Lower leg skin (tissue), 3 donors: ENCODE data around the gene COL18A1.

Experiments
- POLR2A ChIP-seq, 2 donors: fragments of 450-650 bp; IDR thresholded peaks; one replicate each; pipeline ENCODE4 v1.6.1; 2016 to 2017; ENCODE audit warnings: antibody characterized with exemption in 2 of 2, mild to moderate bottlenecking in 1 of 2, moderate library complexity in 1 of 2
- TF ChIP-seq, protein P1 (sequence below), 3 donors: fragments of 450-650 bp; IDR thresholded peaks; one replicate each; pipeline ENCODE4 v1.5.1; 2016; ENCODE audit warnings: antibody characterized with exemption in 3 of 3, mild to moderate bottlenecking in 3 of 3, moderate library complexity in 2 of 3

DNA sequence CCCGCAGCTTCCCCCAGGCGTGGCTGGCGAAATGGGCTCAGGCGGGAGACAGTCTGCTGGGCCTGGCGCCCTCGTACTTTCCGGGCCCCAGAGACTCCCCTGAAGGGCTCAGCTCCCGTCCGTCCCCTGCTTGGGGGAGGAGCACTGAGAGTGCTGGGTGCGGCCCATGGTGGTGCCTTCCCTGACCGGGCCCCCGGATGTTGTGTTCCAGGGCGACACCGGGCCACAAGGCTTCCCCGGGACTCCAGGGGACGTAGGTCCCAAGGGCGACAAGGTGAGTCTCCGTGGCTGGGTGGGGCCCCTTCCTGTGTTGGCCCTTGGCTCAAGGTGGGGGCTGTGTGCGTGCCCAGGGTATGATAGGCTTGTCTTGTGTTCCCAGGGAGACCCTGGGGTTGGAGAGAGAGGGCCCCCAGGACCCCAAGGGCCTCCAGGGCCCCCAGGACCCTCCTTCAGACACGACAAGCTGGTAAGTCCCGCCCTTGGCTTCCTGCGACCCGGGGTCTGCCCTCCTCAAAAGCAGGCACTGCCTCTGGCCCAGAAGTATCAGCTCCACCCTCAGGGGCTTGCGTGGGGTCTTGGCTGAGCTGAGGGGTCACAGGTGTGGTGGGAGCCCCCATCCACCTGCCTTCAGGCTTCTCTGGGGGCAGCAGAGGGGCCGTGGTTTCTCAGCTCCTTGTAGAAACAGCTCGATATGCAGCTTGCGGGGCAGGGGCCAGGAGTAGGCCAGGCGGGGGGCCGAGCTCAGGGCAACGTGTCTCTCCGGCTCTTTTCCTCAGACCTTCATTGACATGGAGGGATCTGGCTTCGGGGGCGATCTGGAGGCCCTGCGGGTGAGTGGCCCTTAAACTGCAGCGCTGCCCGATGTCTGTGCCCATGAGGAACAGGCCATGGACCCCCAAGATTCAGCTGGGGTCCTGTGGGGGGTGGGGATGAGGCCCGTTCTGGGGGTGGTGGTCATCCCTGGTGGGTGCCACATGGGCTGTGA lies 75.0 kb downstream of the COL18A1 start:
- TF ChIP-seq, protein P1, sequence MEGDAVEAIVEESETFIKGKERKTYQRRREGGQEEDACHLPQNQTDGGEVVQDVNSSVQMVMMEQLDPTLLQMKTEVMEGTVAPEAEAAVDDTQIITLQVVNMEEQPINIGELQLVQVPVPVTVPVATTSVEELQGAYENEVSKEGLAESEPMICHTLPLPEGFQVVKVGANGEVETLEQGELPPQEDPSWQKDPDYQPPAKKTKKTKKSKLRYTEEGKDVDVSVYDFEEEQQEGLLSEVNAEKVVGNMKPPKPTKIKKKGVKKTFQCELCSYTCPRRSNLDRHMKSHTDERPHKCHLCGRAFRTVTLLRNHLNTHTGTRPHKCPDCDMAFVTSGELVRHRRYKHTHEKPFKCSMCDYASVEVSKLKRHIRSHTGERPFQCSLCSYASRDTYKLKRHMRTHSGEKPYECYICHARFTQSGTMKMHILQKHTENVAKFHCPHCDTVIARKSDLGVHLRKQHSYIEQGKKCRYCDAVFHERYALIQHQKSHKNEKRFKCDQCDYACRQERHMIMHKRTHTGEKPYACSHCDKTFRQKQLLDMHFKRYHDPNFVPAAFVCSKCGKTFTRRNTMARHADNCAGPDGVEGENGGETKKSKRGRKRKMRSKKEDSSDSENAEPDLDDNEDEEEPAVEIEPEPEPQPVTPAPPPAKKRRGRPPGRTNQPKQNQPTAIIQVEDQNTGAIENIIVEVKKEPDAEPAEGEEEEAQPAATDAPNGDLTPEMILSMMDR (IDR thresholded peaks at IDR 0.05) = no peak
- no peak for TF ChIP-seq POLR2A (IDR thresholded peaks at IDR 0.05)
